ENCODE results near the gene ARHGAP33. TPM values are rescaled to one million over a fixed set of nuclear protein-coding genes. Genes with fewer than 3 reads are reported as not detected.
A peak's percentile ranks its signal among the peaks of the same experiment; 100 is the strongest.

The ARHGAP33 gene
- total RNA-seq, 1 experiment from 2014 or later, result 19.5 TPM

GRCh38 chr19:35782589-35782988 is 7.2 kb downstream of the ARHGAP33 start:
- no peak overlapping the region for H3K27ac ChIP-seq (ENCODE audit: insufficient read length, low read depth, low read length)
- H3K9me3 ChIP-seq (ENCODE audit: control insufficient read depth, low read depth, low read length), result no peaks in the 10 kb centered on the region
- H3K9ac ChIP-seq (ENCODE audit: extremely low read depth, insufficient read length, low read length), result no peak overlapping the region
- H3K4ac ChIP-seq (ENCODE audit: low read depth, low read length), result no peak overlapping the region
- H3T11ph ChIP-seq (ENCODE audit: low read length), result no peak overlapping the region
- H2AFZ ChIP-seq (ENCODE audit: low read length), result no peak overlapping the region
- H3K4me1 ChIP-seq (ENCODE audit: insufficient read depth, low read length), result no peaks in the 10 kb centered on the region
- no peak overlapping the region for H4K5ac ChIP-seq (ENCODE audit: insufficient read length, low read depth, low read length)
- DNase-seq, result no peak
- peaks cover 0 to 8% (median 2%) of the 10 kb centered on the region in 3 experiments; a peak in 1 of 7 replicates for H3K36me3 Mint-ChIP-seq (ENCODE audit: insufficient read depth in 1 of 3, low read depth in 3 of 3)
- no peaks in the 10 kb centered on the region; a peak in 1 of 5 replicates for H3K9me3 Mint-ChIP-seq
- H3K27me3 Mint-ChIP-seq (ENCODE audit: low read depth), result peaks cover 6% of the 10 kb centered on the region
- no peak overlapping the region for H4K91ac ChIP-seq (ENCODE audit: insufficient read length, low read depth, low read length)
- H3K23me2 ChIP-seq (ENCODE audit: insufficient read length, low read depth, low read length, poor library complexity, severe bottlenecking), result peaks cover 7% of the 10 kb centered on the region
- H3K56ac ChIP-seq (ENCODE audit: insufficient read length, low read depth, low read length), result no peak overlapping the region
- H2BK5ac ChIP-seq (ENCODE audit: insufficient read length, low read length), result no peak overlapping the region
- no peaks in the 10 kb centered on the region for H3K27me3 ChIP-seq (ENCODE audit: insufficient read depth, low read length)
- H3K27ac Mint-ChIP-seq, result no peak overlapping the region
- H2BK20ac ChIP-seq (ENCODE audit: low read depth, low read length, poor library complexity, severe bottlenecking), result no peak overlapping the region
- H3K18ac ChIP-seq (ENCODE audit: insufficient read length, low read depth, low read length), result no peak overlapping the region
- H2BK15ac ChIP-seq (ENCODE audit: low read depth, low read length), result no peak overlapping the region
- H3K79me1 ChIP-seq (ENCODE audit: insufficient read depth, low read depth, low read length, poor library complexity, severe bottlenecking), result no peaks in the 10 kb centered on the region
- no peak overlapping the region for H3K4me2 ChIP-seq (ENCODE audit: insufficient read depth, insufficient read length, low read length)
- no peak overlapping the region for H3K23ac ChIP-seq (ENCODE audit: insufficient read length, low read depth, low read length)
- no peak overlapping the region for H2BK12ac ChIP-seq (ENCODE audit: insufficient read length, low read depth, low read length)
- H4K8ac ChIP-seq (replicated peaks; ENCODE audit: insufficient read length, low read depth, low read length), result no peak overlapping the region
- H2AK5ac ChIP-seq (ENCODE audit: insufficient read length, low read length), result no peak overlapping the region
- H3K14ac ChIP-seq (ENCODE audit: insufficient read depth, low read length), result no peak overlapping the region; the same call in 1 of the 2 replicates
- TF ChIP-seq CTCF (conservative IDR thresholded peaks at IDR 0.05), result no peak
- H3K4me1 Mint-ChIP-seq, result peaks cover 26 to 39% of the 10 kb centered on the region in 2 experiments
- H2BK120ac ChIP-seq (ENCODE audit: low read depth, low read length, poor library complexity, severe bottlenecking), result no peak overlapping the region
- WGBS (ENCODE audit: extremely low coverage, insufficient read length, low lambda C conversion rate), result no CpG with 5 or more reads among the region's 12 CpGs
- no peaks in the 10 kb centered on the region for H4K20me1 ChIP-seq (ENCODE audit: control insufficient read depth, insufficient read depth, insufficient read length)
- peak overlapping the region in 1 of 2 experiments; percentile 61; a peak in 2 of 5 replicates for H3K4me3 Mint-ChIP-seq
- H3K79me2 ChIP-seq (ENCODE audit: insufficient read depth, low read length), result no peaks in the 10 kb centered on the region

Measured in H9 (cell line).